MCF 10A (cell line): ENCODE results near the gene FZR1. TPM values are rescaled to one million over a fixed set of nuclear protein-coding genes. Genes with fewer than 3 reads are reported as not detected.

Source experiments
- BruUV-seq: library from RNA; stranded (reverse); fragments of 400-500 nt; replicated peaks from 2 replicates; lab custom pipeline; 2021; lab: Mats Ljungman, UMichigan
- CTCF ChIA-PET: fragments of 300-600 bp; sonication (Branson Sonifier 250); formaldehyde crosslinking; extraction: SDS; loops from one replicate; lab custom pipeline; 2021; ENCODE audit warnings: antibody characterized with exemption, inconsistent platforms; lab: Yijun Ruan, JAX
- POLR2A ChIA-PET: fragments of 300-600, 350-650 bp; sonication (Branson Sonifier 250); formaldehyde crosslinking; extraction: SDS; loops from one replicate; lab custom pipeline; 2020; ENCODE audit warnings: antibody characterized with exemption, inconsistent platforms; lab: Yijun Ruan, JAX
- DNase-seq: peaks from one replicate; pipeline ENCODE4 v3.0.0-alpha.2; 2018; ENCODE audit not compliant: unreplicated experiment
- H3K27ac Mint-ChIP-seq: one replicate; pipeline ENCODE4 v1.8.0; 2022; ENCODE audit warnings: mild to moderate bottlenecking, low read depth, mixed read lengths; ENCODE audit not compliant: unreplicated experiment
- H3K27me3 Mint-ChIP-seq: one replicate; pipeline ENCODE4 v1.8.0; 2022; ENCODE audit warnings: mixed read lengths; ENCODE audit not compliant: insufficient read depth, unreplicated experiment
- H3K36me3 Mint-ChIP-seq: one replicate; pipeline ENCODE4 v1.8.0; 2022; ENCODE audit warnings: mild to moderate bottlenecking, moderate library complexity, mixed read lengths; ENCODE audit not compliant: insufficient read depth, unreplicated experiment
- H3K4me1 Mint-ChIP-seq: one replicate; pipeline ENCODE4 v1.8.0; 2022; ENCODE audit warnings: mixed read lengths; ENCODE audit not compliant: insufficient read depth, unreplicated experiment
- H3K4me3 Mint-ChIP-seq: one replicate; pipeline ENCODE4 v1.8.0; 2022; ENCODE audit warnings: mild to moderate bottlenecking, moderate library complexity, mixed read lengths; ENCODE audit not compliant: unreplicated experiment
- H3K9me3 Mint-ChIP-seq: one replicate; pipeline ENCODE4 v1.8.0; 2022; ENCODE audit warnings: mixed read lengths; ENCODE audit not compliant: unreplicated experiment
- intact Hi-C: fragments of 100-400 bp; cut with micrococcal nuclease; formaldehyde crosslinking; loops from 2 replicates; pipeline ENCODE4 v1.14.1; 2022
- total RNA-seq: library from RNA; stranded (reverse); gene quantifications from 2 replicates; pipeline ENCODE4 v1.2.3, GENCODE V29; 2022
- TF ChIP-seq, protein P1 (sequence below): fragments of 200-600 bp; IDR thresholded peaks from one replicate; pipeline ENCODE4 v1.8.0; 2022; ENCODE audit warnings: antibody characterized with exemption, mild to moderate bottlenecking; ENCODE audit not compliant: unreplicated experiment

Gene FZR1
- total RNA-seq, 1 experiment from 2014 or later = 48.9 TPM

DNA sequence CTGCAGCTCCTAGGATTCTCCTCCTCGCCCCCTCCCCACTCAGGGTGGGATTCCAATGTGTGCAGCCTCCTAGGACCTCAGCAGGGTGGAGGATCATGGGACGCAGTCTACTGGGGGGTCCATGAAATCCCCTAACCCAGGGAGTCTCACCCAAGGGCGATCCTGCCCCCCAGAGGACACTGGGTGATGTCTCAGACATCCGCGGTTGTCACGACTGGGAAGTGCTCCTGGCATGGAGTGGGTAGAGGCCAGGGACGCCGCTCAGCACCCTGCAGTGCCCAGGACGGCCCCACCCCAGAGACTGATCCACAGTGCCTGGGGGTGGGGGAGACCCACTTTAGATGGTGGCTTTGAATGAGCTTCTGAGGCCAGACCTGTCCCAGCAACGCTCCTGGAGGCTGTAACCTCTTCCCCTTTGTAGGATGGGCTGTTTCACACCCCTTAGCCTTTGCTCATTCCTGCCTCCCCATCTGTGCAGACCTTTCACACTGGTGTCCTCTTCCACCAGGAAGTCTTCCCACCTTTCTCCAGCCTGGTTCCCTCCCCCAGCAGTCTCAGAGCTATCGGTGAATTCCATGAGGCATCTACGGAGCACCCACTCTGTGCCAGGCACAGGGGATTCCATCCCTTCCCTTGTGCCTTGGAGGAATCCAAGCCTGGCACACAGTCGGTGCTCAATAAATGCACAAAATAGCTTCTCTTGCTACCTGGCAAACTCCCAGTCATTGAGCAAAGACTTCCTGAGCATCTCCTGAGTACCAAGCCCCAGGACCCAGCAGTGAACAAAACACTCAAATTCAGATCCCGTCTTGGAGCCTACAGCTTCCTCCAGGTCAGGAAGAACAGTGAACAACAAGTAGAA lies 36.2 kb upstream of the FZR1 start:
- Mint-ChIP-seq H3K27ac (no peak overlapping the region), H3K27me3 (no peaks in the 10 kb centered on the region), H3K9me3 (no peaks in the 10 kb centered on the region), H3K4me3 (no peak overlapping the region), H3K36me3 (peaks cover 38% of the 10 kb centered on the region), H3K4me1 (peaks cover 6% of the 10 kb centered on the region)
- BruUV-seq = no TSS peak
- intact Hi-C loops = no loop called here
- CTCF ChIA-PET = interaction anchor here (0.5 to 5.1 kb wide), 12 partner anchors 9 to 882 kb away, joined by 3 to 55 read pairs (median 3); no protein-coding TSS in a partner anchor
- TF ChIP-seq, protein P1, sequence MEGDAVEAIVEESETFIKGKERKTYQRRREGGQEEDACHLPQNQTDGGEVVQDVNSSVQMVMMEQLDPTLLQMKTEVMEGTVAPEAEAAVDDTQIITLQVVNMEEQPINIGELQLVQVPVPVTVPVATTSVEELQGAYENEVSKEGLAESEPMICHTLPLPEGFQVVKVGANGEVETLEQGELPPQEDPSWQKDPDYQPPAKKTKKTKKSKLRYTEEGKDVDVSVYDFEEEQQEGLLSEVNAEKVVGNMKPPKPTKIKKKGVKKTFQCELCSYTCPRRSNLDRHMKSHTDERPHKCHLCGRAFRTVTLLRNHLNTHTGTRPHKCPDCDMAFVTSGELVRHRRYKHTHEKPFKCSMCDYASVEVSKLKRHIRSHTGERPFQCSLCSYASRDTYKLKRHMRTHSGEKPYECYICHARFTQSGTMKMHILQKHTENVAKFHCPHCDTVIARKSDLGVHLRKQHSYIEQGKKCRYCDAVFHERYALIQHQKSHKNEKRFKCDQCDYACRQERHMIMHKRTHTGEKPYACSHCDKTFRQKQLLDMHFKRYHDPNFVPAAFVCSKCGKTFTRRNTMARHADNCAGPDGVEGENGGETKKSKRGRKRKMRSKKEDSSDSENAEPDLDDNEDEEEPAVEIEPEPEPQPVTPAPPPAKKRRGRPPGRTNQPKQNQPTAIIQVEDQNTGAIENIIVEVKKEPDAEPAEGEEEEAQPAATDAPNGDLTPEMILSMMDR = no peak
- POLR2A ChIA-PET = interaction anchor here (0.6 to 2.3 kb wide), 11 partner anchors 12 to 503 kb away, joined by 3 to 7 read pairs (median 4); partner anchors contain the start of gene SMIM44
- peak; percentile 29 for DNase-seq

DNA sequence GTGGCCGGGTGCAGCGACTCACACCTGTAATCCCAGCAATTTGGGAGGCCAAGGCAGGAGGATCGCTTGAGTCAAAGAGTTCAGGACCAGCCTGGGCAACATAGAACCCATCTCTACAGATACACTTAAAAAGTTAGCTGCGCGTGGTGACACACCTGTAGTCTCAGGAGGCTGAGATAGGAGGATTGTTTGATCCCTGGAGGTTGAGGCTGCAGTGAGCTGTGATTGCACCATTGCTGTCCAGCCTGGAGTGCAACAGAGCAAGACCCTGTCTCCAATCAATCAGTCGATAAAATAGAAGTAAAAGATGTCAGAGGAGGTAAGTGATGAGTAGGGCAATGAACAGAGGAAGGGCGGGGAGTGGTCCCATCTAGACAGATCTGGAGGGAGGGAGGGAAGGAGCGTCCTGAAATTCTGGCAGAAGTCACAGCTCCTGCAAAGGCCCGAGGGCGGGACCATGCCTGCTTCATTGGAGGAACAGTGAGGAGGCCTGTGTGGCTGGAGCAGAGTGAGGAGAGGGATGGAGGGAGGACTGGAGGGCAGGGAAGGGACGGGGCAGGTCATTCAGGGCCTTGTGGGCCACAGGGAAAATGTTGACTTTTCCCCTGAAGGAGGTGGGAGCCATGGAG lies 35.5 kb upstream of the FZR1 start:
- Mint-ChIP-seq H3K9me3 (no peaks in the 10 kb centered on the region), H3K27me3 (no peaks in the 10 kb centered on the region), H3K4me1 (peaks cover 6% of the 10 kb centered on the region), H3K27ac (no peak overlapping the region), H3K36me3 (peaks cover 30% of the 10 kb centered on the region), H3K4me3 (no peak overlapping the region)
- intact Hi-C loops = no loop called here
- no peak for DNase-seq
- POLR2A ChIA-PET = interaction anchor here (0.7 to 2.3 kb wide), 6 partner anchors 12 to 169 kb away, joined by 3 to 7 read pairs (median 4); partner anchors contain the start of gene SMIM44
- TF ChIP-seq, protein P1 = no peak
- CTCF ChIA-PET = interaction anchor here (0.5 to 5.1 kb wide), 9 partner anchors 9 to 882 kb away, joined by 3 to 55 read pairs (median 5); no protein-coding TSS in a partner anchor
- no TSS peak for BruUV-seq

DNA sequence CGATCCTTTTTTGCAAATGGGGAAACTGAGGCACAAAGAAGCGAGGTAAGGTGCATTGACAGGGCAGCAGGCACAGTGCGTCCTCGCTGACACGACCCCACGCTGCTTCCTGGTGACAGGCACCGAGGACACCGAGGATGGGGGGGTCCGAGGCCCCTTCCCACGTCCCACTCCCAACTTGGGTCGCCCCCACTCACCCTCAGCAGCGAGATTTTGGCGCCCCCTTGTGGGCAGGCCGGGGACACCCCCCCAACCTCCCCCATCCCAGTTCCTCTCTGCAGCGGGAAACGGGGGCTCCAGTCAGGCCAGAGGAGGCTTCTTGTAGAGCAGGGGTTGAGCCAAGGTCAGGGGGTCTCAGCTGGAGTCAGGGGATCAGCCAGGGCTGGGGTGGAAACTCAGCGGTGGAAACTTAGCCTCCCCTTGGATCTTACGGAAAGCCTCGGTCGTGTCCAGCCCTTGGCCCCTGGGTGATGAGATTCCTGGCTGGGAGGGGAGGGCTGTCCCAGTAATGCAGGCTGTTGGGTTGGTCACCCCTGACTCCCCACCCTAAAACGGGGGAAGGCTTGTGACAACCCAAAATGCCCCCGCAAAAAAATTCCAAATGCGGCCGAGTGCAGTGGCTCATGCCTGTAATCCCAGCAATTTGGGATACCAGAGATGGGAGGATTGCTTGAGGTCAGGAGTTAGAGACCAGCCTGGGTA lies 34.0 kb upstream of the FZR1 start:
- TF ChIP-seq, protein P1 = peak; percentile 79
- H3K27ac Mint-ChIP-seq = no peak overlapping the region
- H3K36me3 Mint-ChIP-seq = peaks cover 18% of the 10 kb centered on the region
- H3K27me3 Mint-ChIP-seq = no peaks in the 10 kb centered on the region
- H3K4me3 Mint-ChIP-seq = no peak overlapping the region
- ChIA-PET POLR2A (interaction anchor here (0.8 to 1.7 kb wide), 2 partner anchors 42 to 167 kb away, joined by 3 to 10 read pairs; no protein-coding TSS in a partner anchor), CTCF (interaction anchor here (0.6 to 5.1 kb wide), 38 partner anchors 8 to 719 kb away, joined by 3 to 55 read pairs (median 4); partner anchors contain the start of genes DOHH and SMIM44)
- no peaks in the 10 kb centered on the region for H3K9me3 Mint-ChIP-seq
- intact Hi-C loops = loop anchor here (1.0 kb wide), 2 partner anchors 43 to 167 kb away; no protein-coding TSS in a partner anchor
- peaks cover 6% of the 10 kb centered on the region for H3K4me1 Mint-ChIP-seq
- peak; percentile 34 for DNase-seq
- no TSS peak for BruUV-seq
